K562 (cell line): ENCODE measurements around the gene C16orf74. TPM values are rescaled to one million over a fixed set of nuclear protein-coding genes. Genes with fewer than 3 reads are reported as not detected.
A peak's percentile ranks its signal among the peaks of the same experiment; 100 is the strongest.

ENCODE experiments used
- ATAC-seq: fragments of 200-7000 bp; cut with Tn5 transposase; 3 replicates; pipeline ENCODE4 v1.9.1; 2020; ENCODE audit warnings: moderate library complexity
- BruUV-seq: library from RNA; stranded (reverse); fragments of 400-500 nt; replicated peaks from 2 replicates; lab custom pipeline; 2021; lab: Mats Ljungman, UMichigan
- CTCF ChIA-PET: fragments of 300-600 bp; formaldehyde crosslinking; extraction: SDS; loops from one replicate; lab custom pipeline; 2021; ENCODE audit warnings: low intra/inter-chr PET ratio; lab: Yijun Ruan, JAX
- POLR2A ChIA-PET: fragments of 300-600, 350-650 bp; sonication (Branson Sonifier 250); formaldehyde crosslinking; extraction: SDS; loops from one replicate; lab custom pipeline; 2021; ENCODE audit warnings: antibody characterized with exemption, inconsistent platforms; lab: Yijun Ruan, JAX
- DNase-seq, 4 experiments: peaks; one replicate each; pipeline versions ENCODE4 v3.0.0 to v3.0.0-alpha.2; 2011 to 2018; ENCODE audit warnings: low spot score in 3 of 4, mixed read lengths in 3 of 4; ENCODE audit errors: extremely low read depth in 1 of 4
- FAIRE-seq: peaks from 2 replicates; lab custom pipeline; 2011; peaks lifted over from hg19 to GRCh38; lab: Jason Lieb, UNC
- H2AFZ ChIP-seq: 2 replicates; pipeline ENCODE4 v1.6.0; 2011; ENCODE audit warnings: low read depth, low read length, control low read depth, inconsistent platforms
- H3K27ac ChIP-seq: fragments of 200-600 bp; 3 replicates; pipeline ENCODE4 v1.8.0; 2011; ENCODE audit warnings: low read depth, mild to moderate bottlenecking, control low read depth, inconsistent platforms, low read length, moderate library complexity, mixed read lengths; ENCODE audit errors: extremely low read depth
- H3K27me3 ChIP-seq, 2 experiments: fragments of 300-600 bp in 1 of 2; 2 replicates in 1 of 2; 3 replicates in 1 of 2; pipeline versions ENCODE4 v1.6.0 to v1.8.0; 2011; ENCODE audit warnings: inconsistent platforms in 2 of 2, low read length in 2 of 2, mild to moderate bottlenecking in 1 of 2, mixed read lengths in 1 of 2, moderate library complexity in 1 of 2; ENCODE audit not compliant: control insufficient read depth in 2 of 2, insufficient read depth in 2 of 2
- H3K36me3 ChIP-seq: fragments of 300-600 bp; 3 replicates; pipeline ENCODE4 v1.8.0; 2011; ENCODE audit warnings: mild to moderate bottlenecking, low read length, inconsistent platforms; ENCODE audit not compliant: control insufficient read depth, insufficient read depth
- H3K4me1 ChIP-seq, 2 experiments: fragments of 200-600 bp in 1 of 2; replicated peaks in 1 of 2; 2 replicates in 1 of 2; 3 replicates in 1 of 2; pipeline versions ENCODE4 v1.5.1 to v1.8.0; 2011; ENCODE audit warnings: inconsistent platforms in 2 of 2, low read length in 2 of 2, mild to moderate bottlenecking in 1 of 2, mixed read lengths in 1 of 2, moderate library complexity in 1 of 2; ENCODE audit not compliant: control insufficient read depth in 2 of 2, insufficient read depth in 2 of 2
- H3K4me2 ChIP-seq: 2 replicates; pipeline ENCODE4 v1.6.1; 2011; ENCODE audit warnings: low read length, control low read depth, inconsistent platforms, mixed read lengths; ENCODE audit not compliant: insufficient read depth
- H3K4me3 ChIP-seq: fragments of 200-600 bp; sonication (generic), shearing (Covaris generic); 2 replicates; pipeline ENCODE4 v1.5.1; 2016; ENCODE audit warnings: control low read depth, inconsistent platforms
- H3K79me2 ChIP-seq: fragments of 200-600 bp; 3 replicates; pipeline ENCODE4 v1.8.0; 2011; ENCODE audit warnings: low read length, inconsistent platforms; ENCODE audit not compliant: control insufficient read depth, insufficient read depth
- H3K9ac ChIP-seq, 2 experiments: 2 replicates each; pipeline versions ENCODE4 v1.6.0 to v1.6.1; 2011; ENCODE audit warnings: low read depth in 2 of 2, low read length in 2 of 2, control low read depth in 1 of 2, inconsistent platforms in 1 of 2, mild to moderate bottlenecking in 1 of 2, mixed read lengths in 1 of 2; ENCODE audit not compliant: insufficient read depth in 1 of 2
- H3K9me1 ChIP-seq: one replicate; pipeline ENCODE4 v1.6.0; 2011; ENCODE audit warnings: inconsistent platforms, mild to moderate bottlenecking, low read length, moderate library complexity; ENCODE audit not compliant: control insufficient read depth, insufficient read depth
- H3K9me3 ChIP-seq: replicated peaks from 2 replicates; pipeline ENCODE4 v1.5.1; 2011; ENCODE audit warnings: low read depth, low read length, inconsistent platforms; ENCODE audit not compliant: control insufficient read depth, insufficient read depth
- H4K20me1 ChIP-seq: replicated peaks from 2 replicates; pipeline ENCODE4 v1.6.1; 2011; ENCODE audit warnings: low read length, inconsistent platforms, mixed read lengths; ENCODE audit not compliant: control insufficient read depth, insufficient read depth
- HMGN3 ChIP-seq: IDR thresholded peaks from 2 replicates; pipeline ENCODE4 v1.6.1; 2011; ENCODE audit warnings: borderline replicate concordance, low read depth, mild to moderate bottlenecking, mixed read lengths, low read length; ENCODE audit not compliant: insufficient read length; ENCODE audit errors: extremely low read depth
- TCF7L2 ChIP-seq: fragments of 150-350 bp; IDR thresholded peaks from 2 replicates; pipeline ENCODE4 v1.6.1; 2016; ENCODE audit warnings: low read depth, mild to moderate bottlenecking, low read length, moderate library complexity
- ZBTB43 ChIP-seq: sonication (generic); formaldehyde crosslinking; IDR thresholded peaks from 2 replicates; pipeline ENCODE4 v1.8.0; 2023; ENCODE audit warnings: mild to moderate bottlenecking, missing genetic modification reagents
- ZBTB7A ChIP-seq: IDR thresholded peaks from 2 replicates; pipeline ENCODE4 v1.6.1; 2011; ENCODE audit warnings: low read depth, mild to moderate bottlenecking, low read length, moderate library complexity, borderline replicate concordance; ENCODE audit not compliant: control insufficient read depth
- ZNF780A ChIP-seq: fragments of 250-450 bp; sonication (Bioruptor Pico); IDR thresholded peaks from 2 replicates; pipeline ENCODE4 v1.5.0; 2021; ENCODE audit warnings: mild to moderate bottlenecking
- WGBS: fragments of 100-300 bp; shearing (Covaris generic); methylation state at CpG from one replicate; pipeline ENCODE4 v1.1.6; 2016; ENCODE audit warnings: low coverage, mixed read lengths; ENCODE audit not compliant: insufficient coverage; ENCODE audit errors: missing lambda C conversion rate; 5-methylcytosine and 5-hydroxymethylcytosine counted together
- in situ Hi-C: fragments of 300-500 bp; cut with MboI; formaldehyde crosslinking; loops from 4 replicates; pipeline ENCODE4 v1.15.0; 2018; ENCODE audit warnings: inconsistent platforms, mixed read lengths
- intact Hi-C: fragments of 100-400 bp; cut with micrococcal nuclease; formaldehyde crosslinking; loops from 2 replicates; pipeline ENCODE4 v1.14.2; 2022
- polyA plus RNA-seq, 8 experiments: library from polyadenylated mRNA; depleted of rRNA in 4 of 8; stranded (reverse) in 5 of 8; unstranded in 3 of 8; fragments of >200 nt; fragmentation: Nextera tagmentation in 2 of 8; fragmentation: Illumina TruSeq in 1 of 8; extraction: Ambion mirVana in 2 of 8; extraction: Trizol in 1 of 8; gene quantifications; 2 replicates each; pipeline versions ENCODE4 v1.2.1 to v1.2.3, GENCODE V29; 2011 to 2014; ENCODE audit warnings: inconsistent platforms in 1 of 8, missing spikeins in 1 of 8
- total RNA-seq, 7 experiments: library from RNA; depleted of rRNA in 6 of 7; stranded (reverse); fragments of >200 nt in 6 of 7; fragmentation: Illumina TruSeq in 2 of 7; extraction: Trizol in 2 of 7; gene quantifications; 2 replicates each; pipeline versions ENCODE4 v1.2.1 to v1.2.3, GENCODE V29; 2011 to 2021; ENCODE audit warnings: low replicate concordance in 1 of 7
- TF ChIP-seq, protein P1 (sequence below): fragments of 250-450 bp; sonication (Bioruptor Pico); IDR thresholded peaks from 2 replicates; pipeline ENCODE4 v1.4.0; 2020; ENCODE audit warnings: borderline replicate concordance
- TF ChIP-seq, protein P2 (sequence below): fragments of 450-650 bp; IDR thresholded peaks from 2 replicates; pipeline ENCODE4 v1.6.1; 2017; ENCODE audit warnings: mild to moderate bottlenecking, moderate library complexity
- TF ChIP-seq, protein P3 (sequence below): sonication (generic); formaldehyde crosslinking; IDR thresholded peaks from 2 replicates; pipeline ENCODE4 v1.8.0; 2023; ENCODE audit warnings: mild to moderate bottlenecking, missing genetic modification reagents

The C16orf74 gene
- total and polyA plus RNA-seq, 9 of the 15 experiments (the other 6 are each of a cell fraction or from before 2014, with no cell fraction given), result not detected

GRCh38 chr16:85709766-85710585 is 40.9 kb downstream of the C16orf74 start:
- DNase-seq, result no peak
- no peak overlapping the region for H3K27ac ChIP-seq
- H3K4me3 ChIP-seq, result no peak overlapping the region
- peaks cover 0 to 18% of the 10 kb centered on the region in 2 experiments; a peak in 3 of 5 replicates for H3K4me1 ChIP-seq
- BruUV-seq, result no TSS peak
- peaks cover 8% of the 10 kb centered on the region; the same call in 1 of the 2 replicates for H4K20me1 ChIP-seq
- no peak; the same call in 2 of the 3 replicates for ATAC-seq
- intact Hi-C loops, result loop anchor here (10.0 kb wide), 1 partner anchor 135 kb away; no protein-coding TSS in a partner anchor
- H2AFZ ChIP-seq, result no peak overlapping the region
- no peaks in the 10 kb centered on the region for H3K79me2 ChIP-seq
- H3K36me3 ChIP-seq, result no peaks in the 10 kb centered on the region
- no peaks in the 10 kb centered on the region for H3K9me1 ChIP-seq
- in situ Hi-C loops, result loop anchor here (10.0 kb wide), 1 partner anchor 285 kb away; no protein-coding TSS in a partner anchor
- 10% methylated on average over 47 of the region's 53 CpGs for WGBS
- H3K4me2 ChIP-seq, result no peak overlapping the region
- H3K9me3 ChIP-seq, result peaks cover 6% of the 10 kb centered on the region
- H3K9ac ChIP-seq, result peak overlapping the region in 1 of 2 experiments; percentile 23; a peak in 1 of 4 replicates
- POLR2A ChIA-PET, result interaction anchor here (1.8 kb wide), 1 partner anchor 14 kb away, joined by 4 read pairs; no protein-coding TSS in a partner anchor
- H3K27me3 ChIP-seq, result peaks cover 25 to 55% of the 10 kb centered on the region in 2 experiments
- CTCF ChIA-PET, result no interaction called here
- TF ChIP-seq TCF7L2 (no peak), HMGN3 (peak; percentile 25), ZBTB43 (no peak), ZBTB7A (no peak), ZNF780A (no peak)
- TF ChIP-seq, protein P1, sequence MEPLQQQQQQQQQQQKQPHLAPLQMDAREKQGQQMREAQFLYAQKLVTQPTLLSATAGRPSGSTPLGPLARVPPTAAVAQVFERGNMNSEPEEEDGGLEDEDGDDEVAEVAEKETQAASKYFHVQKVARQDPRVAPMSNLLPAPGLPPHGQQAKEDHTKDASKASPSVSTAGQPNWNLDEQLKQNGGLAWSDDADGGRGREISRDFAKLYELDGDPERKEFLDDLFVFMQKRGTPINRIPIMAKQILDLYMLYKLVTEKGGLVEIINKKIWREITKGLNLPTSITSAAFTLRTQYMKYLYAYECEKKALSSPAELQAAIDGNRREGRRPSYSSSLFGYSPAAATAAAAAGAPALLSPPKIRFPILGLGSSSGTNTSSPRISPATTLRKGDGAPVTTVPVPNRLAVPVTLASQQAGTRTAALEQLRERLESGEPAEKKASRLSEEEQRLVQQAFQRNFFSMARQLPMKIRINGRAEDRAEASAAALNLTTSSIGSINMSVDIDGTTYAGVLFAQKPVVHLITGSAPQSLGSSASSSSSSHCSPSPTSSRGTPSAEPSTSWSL, result no peak
- TF ChIP-seq, protein P2, sequence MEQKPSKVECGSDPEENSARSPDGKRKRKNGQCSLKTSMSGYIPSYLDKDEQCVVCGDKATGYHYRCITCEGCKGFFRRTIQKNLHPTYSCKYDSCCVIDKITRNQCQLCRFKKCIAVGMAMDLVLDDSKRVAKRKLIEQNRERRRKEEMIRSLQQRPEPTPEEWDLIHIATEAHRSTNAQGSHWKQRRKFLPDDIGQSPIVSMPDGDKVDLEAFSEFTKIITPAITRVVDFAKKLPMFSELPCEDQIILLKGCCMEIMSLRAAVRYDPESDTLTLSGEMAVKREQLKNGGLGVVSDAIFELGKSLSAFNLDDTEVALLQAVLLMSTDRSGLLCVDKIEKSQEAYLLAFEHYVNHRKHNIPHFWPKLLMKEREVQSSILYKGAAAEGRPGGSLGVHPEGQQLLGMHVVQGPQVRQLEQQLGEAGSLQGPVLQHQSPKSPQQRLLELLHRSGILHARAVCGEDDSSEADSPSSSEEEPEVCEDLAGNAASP, result no peak
- TF ChIP-seq, protein P3, sequence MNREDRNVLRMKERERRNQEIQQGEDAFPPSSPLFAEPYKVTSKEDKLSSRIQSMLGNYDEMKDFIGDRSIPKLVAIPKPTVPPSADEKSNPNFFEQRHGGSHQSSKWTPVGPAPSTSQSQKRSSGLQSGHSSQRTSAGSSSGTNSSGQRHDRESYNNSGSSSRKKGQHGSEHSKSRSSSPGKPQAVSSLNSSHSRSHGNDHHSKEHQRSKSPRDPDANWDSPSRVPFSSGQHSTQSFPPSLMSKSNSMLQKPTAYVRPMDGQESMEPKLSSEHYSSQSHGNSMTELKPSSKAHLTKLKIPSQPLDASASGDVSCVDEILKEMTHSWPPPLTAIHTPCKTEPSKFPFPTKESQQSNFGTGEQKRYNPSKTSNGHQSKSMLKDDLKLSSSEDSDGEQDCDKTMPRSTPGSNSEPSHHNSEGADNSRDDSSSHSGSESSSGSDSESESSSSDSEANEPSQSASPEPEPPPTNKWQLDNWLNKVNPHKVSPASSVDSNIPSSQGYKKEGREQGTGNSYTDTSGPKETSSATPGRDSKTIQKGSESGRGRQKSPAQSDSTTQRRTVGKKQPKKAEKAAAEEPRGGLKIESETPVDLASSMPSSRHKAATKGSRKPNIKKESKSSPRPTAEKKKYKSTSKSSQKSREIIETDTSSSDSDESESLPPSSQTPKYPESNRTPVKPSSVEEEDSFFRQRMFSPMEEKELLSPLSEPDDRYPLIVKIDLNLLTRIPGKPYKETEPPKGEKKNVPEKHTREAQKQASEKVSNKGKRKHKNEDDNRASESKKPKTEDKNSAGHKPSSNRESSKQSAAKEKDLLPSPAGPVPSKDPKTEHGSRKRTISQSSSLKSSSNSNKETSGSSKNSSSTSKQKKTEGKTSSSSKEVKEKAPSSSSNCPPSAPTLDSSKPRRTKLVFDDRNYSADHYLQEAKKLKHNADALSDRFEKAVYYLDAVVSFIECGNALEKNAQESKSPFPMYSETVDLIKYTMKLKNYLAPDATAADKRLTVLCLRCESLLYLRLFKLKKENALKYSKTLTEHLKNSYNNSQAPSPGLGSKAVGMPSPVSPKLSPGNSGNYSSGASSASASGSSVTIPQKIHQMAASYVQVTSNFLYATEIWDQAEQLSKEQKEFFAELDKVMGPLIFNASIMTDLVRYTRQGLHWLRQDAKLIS (CRISPR knock-in tag), result no peak
- FAIRE-seq, result no peak
